GM19438 (cell line): ENCODE measurements around the gene ACTR10.

Source experiments
- ATAC-seq: cut with Tn5 transposase; IDR thresholded peaks from one replicate; pipeline ENCODE4 v1.9.1; 2021; ENCODE audit warnings: low read depth; ENCODE audit not compliant: unreplicated experiment

ACTR10 gene

DNA sequence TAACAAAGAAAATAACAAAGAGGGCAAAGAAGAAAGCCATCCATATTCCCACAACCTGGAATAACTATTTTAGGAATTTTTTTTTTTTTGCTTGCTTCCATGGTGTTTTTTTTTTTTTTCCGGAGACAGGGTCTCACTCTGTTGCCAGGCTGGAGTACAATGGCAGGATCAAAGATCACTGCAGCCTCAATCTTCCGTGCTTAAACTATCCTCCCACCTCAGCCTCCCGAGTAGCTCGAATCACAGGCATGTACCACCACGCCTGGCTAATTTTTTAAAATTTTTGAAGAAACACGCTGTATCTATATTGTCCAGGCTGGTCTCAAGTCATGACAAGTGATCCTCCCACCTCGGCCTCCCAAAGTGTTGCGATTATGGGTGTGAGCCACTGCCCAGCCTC, 78.2 kb downstream of the ACTR10 start:
- no peak for ATAC-seq

DNA sequence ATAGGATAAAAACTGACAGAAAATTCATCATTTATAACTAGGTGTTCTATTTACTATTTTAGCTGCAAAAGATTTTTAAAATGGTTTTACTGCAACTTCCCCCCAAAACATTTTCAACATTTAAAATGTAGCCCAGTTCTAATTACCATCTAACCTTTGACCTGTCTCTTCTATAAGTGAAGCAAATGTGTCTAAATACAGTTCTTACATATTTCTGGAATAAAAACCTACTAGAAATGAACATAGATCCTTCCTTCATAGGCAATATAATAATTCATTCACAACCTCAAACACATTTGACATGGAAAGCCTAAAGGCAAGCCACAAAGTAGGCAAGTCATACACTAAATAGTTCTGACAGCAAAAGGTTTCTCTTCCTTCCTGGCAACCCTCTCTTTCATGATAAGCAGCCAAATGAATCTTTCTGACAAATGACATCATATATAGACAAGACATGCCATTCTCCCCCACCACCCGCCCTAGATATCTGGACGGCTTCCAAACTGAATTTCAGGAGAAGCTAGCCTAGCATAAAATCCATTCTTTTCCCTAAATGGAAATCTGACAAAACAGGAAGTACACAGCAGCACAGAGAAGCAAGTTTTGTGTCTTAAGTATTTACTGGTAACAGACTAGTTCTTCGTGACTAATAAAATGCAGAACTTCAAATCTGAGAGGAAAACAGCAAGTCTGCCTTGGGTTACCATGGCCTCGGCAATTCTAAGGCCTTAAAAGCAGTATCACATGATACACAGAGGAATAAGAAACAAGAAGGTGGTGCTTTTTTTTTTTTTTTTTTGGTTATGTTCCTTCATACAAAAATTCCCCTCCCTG, 81.2 kb downstream of the ACTR10 start:
- no peak for ATAC-seq

DNA sequence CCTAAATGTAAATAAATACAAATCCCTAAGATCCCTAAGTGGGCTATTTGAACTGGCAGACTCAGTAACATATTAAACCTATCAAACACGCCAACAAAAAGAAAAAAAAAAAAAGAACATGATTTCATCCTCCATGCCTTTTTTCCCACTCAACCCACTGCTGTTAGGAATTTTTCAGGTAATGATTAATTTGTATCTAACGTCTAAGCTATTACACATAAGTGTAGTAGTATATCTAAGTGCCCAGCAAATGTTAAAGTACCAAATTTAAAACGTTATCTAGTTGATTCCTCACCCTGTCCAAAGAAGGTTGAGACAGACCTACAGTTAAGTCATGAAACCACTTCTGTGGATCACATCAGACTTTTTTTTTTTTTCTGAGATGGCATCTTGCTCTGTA, 82.0 kb downstream of the ACTR10 start:
- no peak for ATAC-seq

DNA sequence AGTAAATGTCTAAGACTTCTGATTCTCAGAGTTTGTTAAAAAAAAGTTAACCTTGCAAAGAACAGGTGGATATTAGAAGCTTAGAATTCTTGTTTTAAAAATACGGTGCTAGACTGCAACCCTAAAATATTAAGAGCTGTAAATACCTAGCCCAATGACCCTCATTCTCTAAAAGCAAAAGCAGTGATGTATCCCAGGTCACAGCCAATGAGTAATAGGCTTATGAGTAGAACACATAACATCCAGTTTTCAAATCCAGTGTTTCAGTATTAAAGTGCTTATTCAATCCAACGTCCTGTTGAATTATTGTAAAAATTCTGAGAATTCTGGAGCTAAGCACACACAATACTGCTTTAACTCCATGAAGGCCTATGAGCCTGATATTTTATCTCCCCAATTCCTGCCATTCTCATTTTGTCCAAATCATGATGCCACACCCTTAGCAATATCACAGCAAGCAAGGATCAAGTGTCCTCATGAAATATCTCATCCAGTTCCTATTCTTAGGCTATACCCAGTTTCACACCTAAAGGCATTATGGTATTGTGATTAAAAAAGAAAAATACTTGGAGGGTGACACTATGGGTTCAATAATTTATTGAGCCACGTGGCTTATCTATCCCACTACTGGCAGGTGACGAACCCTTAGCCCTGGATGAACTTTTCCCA, 83.1 kb downstream of the ACTR10 start:
- no peak for ATAC-seq

DNA sequence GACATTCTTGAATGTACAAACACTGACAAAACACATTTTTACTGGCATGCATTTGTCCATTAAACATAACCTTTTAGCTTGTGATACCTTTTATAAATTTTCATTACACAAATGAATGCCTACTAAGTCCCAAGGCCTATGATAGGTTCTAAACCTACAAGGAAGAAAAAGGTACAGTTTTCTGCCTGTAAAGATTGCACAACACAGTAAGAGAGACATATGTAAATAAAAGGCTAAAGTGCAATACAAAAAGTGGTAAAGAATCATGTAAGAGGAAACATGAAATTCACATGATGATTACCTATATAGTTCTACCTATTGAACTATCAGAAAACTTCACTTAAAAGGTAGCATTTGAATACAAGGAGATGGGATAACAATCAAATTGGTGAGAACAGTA, 83.8 kb downstream of the ACTR10 start:
- ATAC-seq: no peak

DNA sequence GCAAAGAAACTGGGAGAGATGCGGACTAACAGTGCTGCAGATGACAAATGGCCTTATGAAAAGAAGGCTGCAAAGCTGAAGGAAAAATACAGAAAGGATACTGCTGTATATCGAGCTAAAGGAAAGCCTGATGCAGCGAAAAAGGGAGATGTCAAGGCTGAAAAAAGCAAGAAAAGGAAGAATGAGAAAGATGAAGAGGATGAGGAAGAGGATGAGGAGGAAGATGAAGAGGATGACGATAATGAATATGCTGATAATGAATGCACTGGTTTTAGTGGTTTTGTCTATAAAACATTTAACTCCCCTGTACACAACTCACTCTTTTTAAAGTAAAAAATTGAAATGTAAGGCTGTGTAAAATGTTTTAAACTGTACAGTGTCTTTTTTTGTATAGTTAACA, 85.2 kb downstream of the ACTR10 start:
- ATAC-seq: no peak
